ENCODE results near the gene MIA.
A peak's percentile ranks its signal among the peaks of the same experiment; 100 is the strongest.
"Not testable (repeated sequence)": the region's sequence is repeated elsewhere in the genome, so short reads cannot be mapped to it uniquely, and the experiment has no call there.

Gene MIA

GRCh38 chr19:40774916-40775631, at the start of gene MIA:
Gene MIA, plus strand, starts transcription at chr19:40775521. Its CDS starts 22 bp downstream, at chr19:40775543.
- no peak for DNase-seq (ENCODE audit: low spot score)

GRCh38 chr19:40726279-40726678, 49.0 kb upstream of the MIA start:
- DNase-seq (ENCODE audit: low spot score), result peak; percentile 53

- DNase-seq (ENCODE audit: low spot score), result not testable (repeated sequence)
Observed at GRCh38 chr19:40730065-40730464, 45.3 kb upstream of the MIA start.

GRCh38 chr19:40732304-40732703, 43.0 kb upstream of the MIA start:
- not testable (repeated sequence) for DNase-seq (ENCODE audit: low spot score)

GRCh38 chr19:40733149-40733548, 42.2 kb upstream of the MIA start:
- DNase-seq (ENCODE audit: low spot score), result no peak

GRCh38 chr19:40735013-40735771, 40.1 kb upstream of the MIA start:
- no peak for DNase-seq (ENCODE audit: low spot score)

GRCh38 chr19:40736661-40737060, 38.7 kb upstream of the MIA start:
- DNase-seq (ENCODE audit: low spot score), result no peak

- no peak for DNase-seq (ENCODE audit: low spot score)
Observed at GRCh38 chr19:40737102-40737644, 38.1 kb upstream of the MIA start.

- no peak for DNase-seq (ENCODE audit: low spot score)
Observed at GRCh38 chr19:40739030-40739839, 36.1 kb upstream of the MIA start.

GRCh38 chr19:40739871-40740703, 35.2 kb upstream of the MIA start:
- DNase-seq (ENCODE audit: low spot score), result no peak

- DNase-seq (ENCODE audit: low spot score), result no peak
Observed at GRCh38 chr19:40740747-40741146, 34.6 kb upstream of the MIA start.

- DNase-seq (ENCODE audit: low spot score), result no peak
Observed at GRCh38 chr19:40741527-40742390, 33.6 kb upstream of the MIA start.

- no peak for DNase-seq (ENCODE audit: low spot score)
Observed at GRCh38 chr19:40742477-40742876, 32.8 kb upstream of the MIA start.

GRCh38 chr19:40742886-40743285, 32.4 kb upstream of the MIA start:
- no peak for DNase-seq (ENCODE audit: low spot score)

GRCh38 chr19:40743926-40744325, 31.4 kb upstream of the MIA start:
- DNase-seq (ENCODE audit: low spot score), result no peak

GRCh38 chr19:40744554-40745401, 30.5 kb upstream of the MIA start:
- peak; percentile 70 for DNase-seq (ENCODE audit: low spot score)

GRCh38 chr19:40745402-40745780, 29.9 kb upstream of the MIA start:
- DNase-seq (ENCODE audit: low spot score), result no peak

GRCh38 chr19:40747536-40747935, 27.8 kb upstream of the MIA start:
- no peak for DNase-seq (ENCODE audit: low spot score)

- DNase-seq (ENCODE audit: low spot score), result peak; percentile 98
Observed at GRCh38 chr19:40750058-40750873, 25.1 kb upstream of the MIA start, which contains the start of gene ACTMAP. Gene ACTMAP, minus strand, starts transcription at chr19:40750477. Its CDS starts 674 bp downstream, at chr19:40749803.
